H1 (cell line): ENCODE measurements around the gene MAP4. TPM values are rescaled to one million over a fixed set of nuclear protein-coding genes. Genes with fewer than 3 reads are reported as not detected.

Experiments
- CTCF ChIA-PET: fragments of 300-600 bp; sonication (Branson Sonifier 250); formaldehyde crosslinking; loops from one replicate; lab custom pipeline; 2021; ENCODE audit not compliant: partially characterized antibody; lab: Charles Lee
- POLR2A ChIA-PET: fragments of 300-600 bp; sonication (Branson Sonifier 250); formaldehyde crosslinking; loops from one replicate; lab custom pipeline; 2021; ENCODE audit warnings: inconsistent platforms; ENCODE audit not compliant: partially characterized antibody; lab: Charles Lee
- DNase-seq, 2 experiments: peaks; one replicate each; pipeline versions ENCODE4 v3.0.0 to v3.0.0-alpha.2; 2010 to 2022; ENCODE audit warnings: low spot score in 2 of 2, low read depth in 1 of 2, mixed read lengths in 1 of 2
- FAIRE-seq: peaks from 2 replicates; lab custom pipeline; 2011; peaks lifted over from hg19 to GRCh38; lab: Jason Lieb, UNC
- H2AFZ ChIP-seq: 2 replicates; pipeline ENCODE4 v1.8.1; 2012; ENCODE audit warnings: low read length, inconsistent platforms
- H2AK5ac ChIP-seq: 2 replicates; pipeline ENCODE4 v1.6.1; 2013; ENCODE audit warnings: low read depth, low read length
- H2BK120ac ChIP-seq: replicated peaks from 2 replicates; pipeline ENCODE3; 2013; ENCODE audit warnings: low read depth, low read length, inconsistent platforms
- H2BK12ac ChIP-seq: 2 replicates; pipeline ENCODE4 v1.6.1; 2013; ENCODE audit warnings: low read depth, low read length
- H2BK15ac ChIP-seq: 2 replicates; pipeline ENCODE4 v1.6.1; 2013; ENCODE audit warnings: low read length
- H2BK20ac ChIP-seq: 2 replicates; pipeline ENCODE4 v1.6.1; 2013; ENCODE audit warnings: low read length
- H2BK5ac ChIP-seq: 2 replicates; pipeline ENCODE4 v1.6.1; 2013; ENCODE audit warnings: low read depth, low read length
- H3K14ac ChIP-seq: 2 replicates; pipeline ENCODE4 v1.6.1; 2013; ENCODE audit warnings: inconsistent platforms; ENCODE audit not compliant: insufficient read length
- H3K18ac ChIP-seq: 2 replicates; pipeline ENCODE4 v1.6.1; 2013; ENCODE audit warnings: low read length; ENCODE audit errors: extremely low read depth
- H3K23ac ChIP-seq: 2 replicates; pipeline ENCODE4 v1.6.1; 2013; ENCODE audit warnings: inconsistent platforms; ENCODE audit not compliant: insufficient read length
- H3K23me2 ChIP-seq: 2 replicates; pipeline ENCODE4 v1.6.1; 2013; ENCODE audit warnings: low read depth, low read length
- H3K27ac ChIP-seq: 2 replicates; pipeline ENCODE4 v1.6.1; 2011; ENCODE audit warnings: low read depth, low read length, inconsistent platforms
- H3K27me3 ChIP-seq, 4 experiments: replicated peaks in 1 of 4; 1 replicate in 1 of 4; 2 replicates in 3 of 4; pipeline versions ENCODE4 v1.6.1 to v1.8.1; 2011 to 2013; ENCODE audit warnings: low read length in 3 of 4, mild to moderate bottlenecking in 3 of 4, inconsistent platforms in 2 of 4, mixed read lengths in 2 of 4, moderate library complexity in 1 of 4; ENCODE audit not compliant: control insufficient read depth in 3 of 4, insufficient read depth in 3 of 4; ENCODE audit errors: extremely low read depth in 1 of 4
- H3K36me3 ChIP-seq, 4 experiments: 2 replicates each; pipeline versions ENCODE4 v1.6.1 to v1.8.1; 2011 to 2013; ENCODE audit warnings: mild to moderate bottlenecking in 4 of 4, low read length in 3 of 4, moderate library complexity in 2 of 4, control low read depth in 1 of 4, inconsistent platforms in 1 of 4; ENCODE audit not compliant: insufficient read depth in 4 of 4, control insufficient read depth in 2 of 4
- H3K4ac ChIP-seq: replicated peaks from 2 replicates; pipeline ENCODE3; 2013; ENCODE audit warnings: low read length, low read depth, mixed read lengths, inconsistent platforms; ENCODE audit not compliant: insufficient read length
- H3K4me1 ChIP-seq, 4 experiments: replicated peaks in 1 of 4; 1 replicate in 1 of 4; 2 replicates in 3 of 4; pipeline versions ENCODE4 v1.6.1 to v1.8.1; 2011 to 2013; ENCODE audit warnings: low read length in 3 of 4, inconsistent platforms in 2 of 4, mixed read lengths in 1 of 4; ENCODE audit not compliant: insufficient read depth in 4 of 4, control insufficient read depth in 3 of 4
- H3K4me2 ChIP-seq, 2 experiments: 2 replicates each; pipeline versions ENCODE4 v1.6.1 to v1.8.1; 2011 to 2013; ENCODE audit warnings: low read depth in 2 of 2, low read length in 2 of 2, control low read depth in 1 of 2, inconsistent platforms in 1 of 2, mild to moderate bottlenecking in 1 of 2; ENCODE audit not compliant: insufficient read depth in 1 of 2
- H3K4me3 ChIP-seq, 4 experiments: fragments of 200-600, 300-600 bp in 1 of 4; sonication (generic), shearing (Covaris generic), sonication (Bioruptor Twin) in 1 of 4; 2 replicates each; pipeline versions ENCODE4 v1.5.1 to v1.8.1; 2011 to 2016; ENCODE audit warnings: low read length in 4 of 4, low read depth in 3 of 4, control low read depth in 2 of 4, inconsistent platforms in 2 of 4, mild to moderate bottlenecking in 2 of 4, mixed read lengths in 1 of 4, moderate library complexity in 1 of 4; ENCODE audit not compliant: insufficient read depth in 2 of 4; ENCODE audit errors: extremely low read depth in 1 of 4
- H3K56ac ChIP-seq: replicated peaks from 2 replicates; pipeline ENCODE3; 2013; ENCODE audit warnings: low read depth, mild to moderate bottlenecking, mixed read lengths, low read length, inconsistent platforms; ENCODE audit not compliant: insufficient read length
- H3K79me1 ChIP-seq: 2 replicates; pipeline ENCODE4 v1.6.1; 2013; ENCODE audit warnings: low read depth, low read length, control low read depth
- H3K79me2 ChIP-seq, 2 experiments: 2 replicates each; pipeline versions ENCODE4 v1.6.1 to v1.8.1; 2012 to 2013; ENCODE audit warnings: low read length in 2 of 2, mild to moderate bottlenecking in 2 of 2, inconsistent platforms in 1 of 2; ENCODE audit not compliant: insufficient read depth in 2 of 2, control insufficient read depth in 1 of 2
- H3K9ac ChIP-seq, 4 experiments: replicated peaks in 1 of 4; 1 replicate in 1 of 4; 2 replicates in 3 of 4; pipeline versions ENCODE4 v1.6.1 to v1.8.1; 2011 to 2013; ENCODE audit warnings: low read depth in 3 of 4, low read length in 3 of 4, control low read depth in 2 of 4, mild to moderate bottlenecking in 2 of 4, moderate library complexity in 2 of 4, inconsistent platforms in 1 of 4; ENCODE audit errors: extremely low read depth in 1 of 4
- H3K9me3 ChIP-seq, 2 experiments: 2 replicates each; pipeline versions ENCODE4 v1.6.1 to v1.8.1; 2012 to 2013; ENCODE audit warnings: mild to moderate bottlenecking in 2 of 2, moderate library complexity in 2 of 2, control low read depth in 1 of 2, inconsistent platforms in 1 of 2, low read depth in 1 of 2, low read length in 1 of 2, mixed read lengths in 1 of 2; ENCODE audit not compliant: insufficient read depth in 2 of 2
- H4K20me1 ChIP-seq, 2 experiments: replicated peaks in 1 of 2; 2 replicates each; pipeline versions ENCODE3 to v1.8.1; 2011 to 2013; ENCODE audit warnings: inconsistent platforms in 2 of 2, low read length in 2 of 2, mild to moderate bottlenecking in 1 of 2; ENCODE audit not compliant: insufficient read depth in 2 of 2, control insufficient read depth in 1 of 2
- H4K5ac ChIP-seq: 2 replicates; pipeline ENCODE4 v1.6.1; 2013; ENCODE audit warnings: low read length, low read depth, mixed read lengths, inconsistent platforms; ENCODE audit not compliant: insufficient read length
- H4K8ac ChIP-seq: 2 replicates; pipeline ENCODE4 v1.8.0; 2013; ENCODE audit warnings: mild to moderate bottlenecking, moderate library complexity, low read length, inconsistent platforms; ENCODE audit not compliant: insufficient read depth; ENCODE audit errors: extremely low read depth
- H4K91ac ChIP-seq: replicated peaks from 2 replicates; pipeline ENCODE3; 2013; ENCODE audit warnings: low read length, mixed read lengths, inconsistent platforms; ENCODE audit not compliant: insufficient read length
- BRCA1 ChIP-seq: IDR thresholded peaks from 2 replicates; pipeline ENCODE4 v1.6.1; 2012; ENCODE audit warnings: low read depth, low read length, improper control_type of control experiment
- CBX5 ChIP-seq: fragments of 300-800, 300-1000 bp; sonication (generic); IDR thresholded peaks from 2 replicates; pipeline ENCODE4 v1.7.1; 2016; ENCODE audit warnings: antibody characterized with exemption, low read length, low read depth
- CREB1 ChIP-seq: IDR thresholded peaks from 2 replicates; pipeline ENCODE4 v1.6.1; 2012; ENCODE audit warnings: inconsistent platforms
- GABPA ChIP-seq: IDR thresholded peaks from 2 replicates; pipeline ENCODE4 v1.6.1; 2011; ENCODE audit warnings: mild to moderate bottlenecking, low read length, moderate library complexity, borderline replicate concordance; ENCODE audit not compliant: insufficient read depth
- SIRT6 ChIP-seq: IDR thresholded peaks from one replicate; pipeline ENCODE4 v1.7.1; 2012; ENCODE audit warnings: low read length, inconsistent platforms
- TAF1 ChIP-seq: IDR thresholded peaks from 2 replicates; pipeline ENCODE4 v1.6.1; 2011; ENCODE audit warnings: mild to moderate bottlenecking, low read depth, low read length
- TBP ChIP-seq: IDR thresholded peaks from 2 replicates; pipeline ENCODE4 v1.6.1; 2011; ENCODE audit warnings: low read depth, low read length, improper control_type of control experiment
- WGBS, 2 experiments: shearing (Covaris generic) in 1 of 2; methylation state at CpG; one replicate each; pipeline versions ENCODE4 v1.1.6 to v1.1.7; 2013 to 2015; ENCODE audit warnings: low lambda C conversion rate in 2 of 2, mixed read lengths in 2 of 2, inconsistent platforms in 1 of 2, low coverage in 1 of 2, missing lambda C conversion rate in 1 of 2; ENCODE audit not compliant: insufficient replicate concordance in 2 of 2, insufficient coverage in 1 of 2, insufficient read length in 1 of 2; ENCODE audit errors: extremely low coverage in 1 of 2, missing lambda C conversion rate in 1 of 2; 5-methylcytosine and 5-hydroxymethylcytosine counted together
- polyA plus RNA-seq, 7 experiments: library from polyadenylated mRNA; depleted of rRNA in 3 of 7; stranded (reverse) in 5 of 7; unstranded in 2 of 7; fragments of >200 nt in 5 of 7; fragments of 200-250 nt in 2 of 7; gene quantifications; 1 replicate in 5 of 7; 2 replicates in 1 of 7; 4 replicates in 1 of 7; pipeline versions ENCODE4 v1.2.1 to v1.2.3, GENCODE V29; 2011 to 2013; ENCODE audit warnings: missing spikeins in 2 of 7, mixed read lengths in 2 of 7
- total RNA-seq: library from RNA; stranded (reverse); fragmentation: NEBNext Ultra II Directional; extraction: Animal tissue kit (Norgen Biotek cat#: 25700); gene quantifications from 2 replicates; pipeline ENCODE4 v1.2.1, GENCODE V29; 2021
- TF ChIP-seq, protein P1 (sequence below): IDR thresholded peaks from 2 replicates; pipeline ENCODE4 v1.6.1; 2012; ENCODE audit warnings: low read length, inconsistent platforms
- TF ChIP-seq, protein P2 (sequence below), 3 experiments: IDR thresholded peaks; 1 replicate in 2 of 3; 2 replicates in 1 of 3; pipeline versions ENCODE4 v1.5.1 to v1.6.1; 2011; ENCODE audit warnings: low read length in 3 of 3, mild to moderate bottlenecking in 3 of 3, inconsistent platforms in 2 of 3, low read depth in 1 of 3, moderate library complexity in 1 of 3; ENCODE audit not compliant: insufficient read depth in 1 of 3; ENCODE audit errors: control extremely low read depth in 1 of 3

MAP4 gene
- total and polyA plus RNA-seq, 2 of the 8 experiments (the other 6 are each of a cell fraction or from before 2014, with no cell fraction given), result 67.0 to 179 TPM

DNA sequence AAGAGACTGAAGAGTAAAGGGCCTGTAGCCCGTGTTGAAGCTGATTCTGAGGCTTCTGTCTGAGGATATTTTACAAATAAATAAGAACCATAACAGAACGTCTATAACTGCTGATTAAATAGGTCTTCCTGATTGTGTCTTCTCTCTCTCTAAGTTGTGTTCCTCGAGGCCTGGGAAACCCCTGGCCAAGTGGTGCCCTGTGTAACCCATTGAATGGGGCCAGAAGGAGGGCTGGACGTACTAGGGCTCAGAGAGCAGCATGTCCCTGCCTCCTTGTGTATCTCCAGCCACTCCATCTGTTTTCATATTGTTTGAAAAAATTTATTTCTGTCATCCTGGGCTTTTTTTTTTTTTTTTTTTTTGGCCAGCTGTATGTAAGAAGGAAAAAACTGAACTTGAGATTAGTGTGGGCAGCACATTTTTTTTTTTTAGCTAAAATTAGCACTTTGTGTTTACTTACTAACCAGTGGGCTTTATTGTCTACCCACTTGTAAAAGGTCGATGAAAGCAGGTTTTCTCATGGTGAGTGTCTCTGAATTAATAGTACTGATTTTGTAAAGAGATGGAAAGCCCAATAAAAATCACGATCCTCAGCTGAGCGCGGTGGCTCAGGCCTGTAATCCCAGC, 202.6 kb downstream of the MAP4 start:
- no peak overlapping the region for H3K9ac ChIP-seq
- no peak overlapping the region for H3K4me2 ChIP-seq
- peaks cover 18 to 47% (median 26%) of the 10 kb centered on the region in 4 experiments for H3K36me3 ChIP-seq
- no peak overlapping the region for H4K5ac ChIP-seq
- no peak overlapping the region for H2BK5ac ChIP-seq
- H2BK120ac ChIP-seq, result no peak overlapping the region
- H2BK15ac ChIP-seq, result no peak overlapping the region
- ChIA-PET CTCF (interaction anchor here (0.6 to 1.0 kb wide), 4 partner anchors 9 to 346 kb away, joined by 3 to 4 read pairs (median 4); no protein-coding TSS in a partner anchor), POLR2A (interaction anchor here (1.9 to 3.7 kb wide), 2 partner anchors 12 to 16 kb away, joined by 8 to 23 read pairs; no protein-coding TSS in a partner anchor)
- H3K9me3 ChIP-seq, result no peaks in the 10 kb centered on the region
- no peak overlapping the region for H2AK5ac ChIP-seq
- H4K91ac ChIP-seq, result no peak overlapping the region
- no peak overlapping the region for H2BK20ac ChIP-seq
- H3K56ac ChIP-seq, result no peak overlapping the region
- peaks cover 2 to 8% of the 10 kb centered on the region in 2 experiments for H4K20me1 ChIP-seq
- FAIRE-seq (no peak), DNase-seq (no peak)
- H3K23me2 ChIP-seq, result no peaks in the 10 kb centered on the region
- H3K27me3 ChIP-seq, result no peaks in the 10 kb centered on the region
- H2BK12ac ChIP-seq, result no peak overlapping the region
- H4K8ac ChIP-seq, result no peak overlapping the region
- 92% methylated on average over 8 of the region's 8 CpGs; no CpG with 5 or more reads in 1 of the 2 experiments for whole genome bisulfite sequencing, 2 experiments
- no peak overlapping the region for H3K4ac ChIP-seq
- no peak overlapping the region for H3K18ac ChIP-seq
- H2AFZ ChIP-seq, result no peak overlapping the region
- H3K14ac ChIP-seq, result no peak overlapping the region
- no peak overlapping the region for H3K4me3 ChIP-seq
- no peaks in the 10 kb centered on the region for H3K4me1 ChIP-seq
- no peaks in the 10 kb centered on the region for H3K79me2 ChIP-seq
- 0 out of 2 replicates have a peak, but pooled peaks cover 3% of the 10 kb centered on the region for H3K79me1 ChIP-seq
- H3K23ac ChIP-seq, result no peak overlapping the region
- no peak overlapping the region for H3K27ac ChIP-seq
- TF ChIP-seq, protein P1, sequence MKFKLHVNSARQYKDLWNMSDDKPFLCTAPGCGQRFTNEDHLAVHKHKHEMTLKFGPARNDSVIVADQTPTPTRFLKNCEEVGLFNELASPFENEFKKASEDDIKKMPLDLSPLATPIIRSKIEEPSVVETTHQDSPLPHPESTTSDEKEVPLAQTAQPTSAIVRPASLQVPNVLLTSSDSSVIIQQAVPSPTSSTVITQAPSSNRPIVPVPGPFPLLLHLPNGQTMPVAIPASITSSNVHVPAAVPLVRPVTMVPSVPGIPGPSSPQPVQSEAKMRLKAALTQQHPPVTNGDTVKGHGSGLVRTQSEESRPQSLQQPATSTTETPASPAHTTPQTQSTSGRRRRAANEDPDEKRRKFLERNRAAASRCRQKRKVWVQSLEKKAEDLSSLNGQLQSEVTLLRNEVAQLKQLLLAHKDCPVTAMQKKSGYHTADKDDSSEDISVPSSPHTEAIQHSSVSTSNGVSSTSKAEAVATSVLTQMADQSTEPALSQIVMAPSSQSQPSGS, result no peak
- TF ChIP-seq CBX5, result no peak
- no peak for TF ChIP-seq CREB1
- TF ChIP-seq, protein P2, sequence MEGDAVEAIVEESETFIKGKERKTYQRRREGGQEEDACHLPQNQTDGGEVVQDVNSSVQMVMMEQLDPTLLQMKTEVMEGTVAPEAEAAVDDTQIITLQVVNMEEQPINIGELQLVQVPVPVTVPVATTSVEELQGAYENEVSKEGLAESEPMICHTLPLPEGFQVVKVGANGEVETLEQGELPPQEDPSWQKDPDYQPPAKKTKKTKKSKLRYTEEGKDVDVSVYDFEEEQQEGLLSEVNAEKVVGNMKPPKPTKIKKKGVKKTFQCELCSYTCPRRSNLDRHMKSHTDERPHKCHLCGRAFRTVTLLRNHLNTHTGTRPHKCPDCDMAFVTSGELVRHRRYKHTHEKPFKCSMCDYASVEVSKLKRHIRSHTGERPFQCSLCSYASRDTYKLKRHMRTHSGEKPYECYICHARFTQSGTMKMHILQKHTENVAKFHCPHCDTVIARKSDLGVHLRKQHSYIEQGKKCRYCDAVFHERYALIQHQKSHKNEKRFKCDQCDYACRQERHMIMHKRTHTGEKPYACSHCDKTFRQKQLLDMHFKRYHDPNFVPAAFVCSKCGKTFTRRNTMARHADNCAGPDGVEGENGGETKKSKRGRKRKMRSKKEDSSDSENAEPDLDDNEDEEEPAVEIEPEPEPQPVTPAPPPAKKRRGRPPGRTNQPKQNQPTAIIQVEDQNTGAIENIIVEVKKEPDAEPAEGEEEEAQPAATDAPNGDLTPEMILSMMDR (IDR thresholded peaks at IDR 0.05; ENCODE audit: control extremely low read depth in 1 of 3, insufficient read depth in 1 of 3, low read depth in 1 of 3, low read length in 3 of 3), result no peak
- no peak for TF ChIP-seq SIRT6
- no peak for TF ChIP-seq TAF1
- TF ChIP-seq BRCA1, result no peak
- TF ChIP-seq GABPA, result no peak
- TF ChIP-seq TBP, result no peak
